ENCODE results near the gene RNU5D-1. TPM values are rescaled to one million over a fixed set of nuclear protein-coding genes. Genes with fewer than 3 reads are reported as not detected.

The RNU5D-1 gene
- total RNA-seq, 2 experiments from 2014 or later, result not detected

DNA sequence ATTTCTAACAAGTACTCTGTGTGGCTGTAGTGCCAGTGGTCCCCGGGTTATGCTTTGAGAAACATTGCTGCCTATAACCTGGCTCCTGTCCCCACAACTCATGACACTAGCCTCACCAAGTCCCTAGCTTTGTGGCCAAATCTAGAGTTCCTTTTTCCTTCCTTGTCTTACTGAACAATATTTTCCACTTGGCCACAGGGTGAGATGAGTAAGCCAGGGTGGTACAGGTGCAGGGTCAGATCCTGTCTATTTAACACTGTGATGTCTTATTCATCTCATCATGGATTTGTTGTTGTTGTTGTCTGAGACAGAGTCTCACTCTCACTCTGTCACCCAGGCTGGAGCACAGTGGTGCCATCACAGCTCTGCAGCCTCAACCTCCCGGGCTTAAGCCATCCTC lies 37.8 kb downstream of the RNU5D-1 start:
- CTCF ChIA-PET, result interaction anchor here (0.6 kb wide), 1 partner anchor 849 kb away, joined by 3 read pairs; no protein-coding TSS in a partner anchor
- Mint-ChIP-seq H3K4me1 (ENCODE audit: low read depth) (peaks cover 14% of the 10 kb centered on the region), H3K9me3 (no peaks in the 10 kb centered on the region), H3K36me3 (ENCODE audit: low read depth) (no peaks in the 10 kb centered on the region), H3K27me3 (peaks cover 5% of the 10 kb centered on the region), H3K4me3 (no peak overlapping the region), H3K27ac (no peak overlapping the region)
- Histone ChIP-seq H3K36me3 (ENCODE audit: insufficient read depth, low read length) (no peaks in the 10 kb centered on the region), H3K4me1 (ENCODE audit: insufficient read depth, low read length) (peaks cover 16% of the 10 kb centered on the region), H3K9me3 (ENCODE audit: control insufficient read depth in 1 of 2, insufficient read depth in 1 of 2, low read length in 2 of 2) (no peaks in the 10 kb centered on the region), H3K4me3 (ENCODE audit: low read length) (no peak overlapping the region), H3K27me3 (ENCODE audit: control insufficient read depth in 1 of 2, insufficient read depth in 2 of 2, low read length in 2 of 2) (no peaks in the 10 kb centered on the region), H3K27ac (ENCODE audit: low read depth in 1 of 2, low read length in 2 of 2) (no peak overlapping the region)
- TF ChIP-seq, protein P1, sequence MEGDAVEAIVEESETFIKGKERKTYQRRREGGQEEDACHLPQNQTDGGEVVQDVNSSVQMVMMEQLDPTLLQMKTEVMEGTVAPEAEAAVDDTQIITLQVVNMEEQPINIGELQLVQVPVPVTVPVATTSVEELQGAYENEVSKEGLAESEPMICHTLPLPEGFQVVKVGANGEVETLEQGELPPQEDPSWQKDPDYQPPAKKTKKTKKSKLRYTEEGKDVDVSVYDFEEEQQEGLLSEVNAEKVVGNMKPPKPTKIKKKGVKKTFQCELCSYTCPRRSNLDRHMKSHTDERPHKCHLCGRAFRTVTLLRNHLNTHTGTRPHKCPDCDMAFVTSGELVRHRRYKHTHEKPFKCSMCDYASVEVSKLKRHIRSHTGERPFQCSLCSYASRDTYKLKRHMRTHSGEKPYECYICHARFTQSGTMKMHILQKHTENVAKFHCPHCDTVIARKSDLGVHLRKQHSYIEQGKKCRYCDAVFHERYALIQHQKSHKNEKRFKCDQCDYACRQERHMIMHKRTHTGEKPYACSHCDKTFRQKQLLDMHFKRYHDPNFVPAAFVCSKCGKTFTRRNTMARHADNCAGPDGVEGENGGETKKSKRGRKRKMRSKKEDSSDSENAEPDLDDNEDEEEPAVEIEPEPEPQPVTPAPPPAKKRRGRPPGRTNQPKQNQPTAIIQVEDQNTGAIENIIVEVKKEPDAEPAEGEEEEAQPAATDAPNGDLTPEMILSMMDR (IDR thresholded peaks at IDR 0.05), result no peak
- intact Hi-C loops (cut with DNase I, micrococcal nuclease), result no loop called here
- DNase-seq, result no peak
- ATAC-seq (ENCODE audit: poor library complexity), result no peak
- POLR2A ChIA-PET, result no interaction called here

DNA sequence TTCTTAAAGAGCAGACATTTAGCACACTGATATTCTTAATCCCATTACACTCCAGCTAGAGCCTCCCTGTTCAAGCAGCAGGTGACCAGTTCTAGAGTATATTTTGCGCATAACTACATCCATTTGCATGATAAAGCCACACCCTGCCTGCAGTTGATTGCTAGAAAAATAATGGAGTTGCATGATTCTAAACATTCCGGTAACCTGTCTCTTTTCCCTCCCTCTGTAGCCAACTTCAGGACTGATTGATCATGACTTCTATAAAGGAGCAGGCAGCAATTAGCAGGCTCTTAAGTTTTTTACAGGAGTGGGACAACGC lies 41.6 kb downstream of the RNU5D-1 start:
- H3K4me1 ChIP-seq (ENCODE audit: insufficient read depth, low read length), result no peaks in the 10 kb centered on the region
- H3K4me3 ChIP-seq (ENCODE audit: low read length), result no peak overlapping the region
- ChIA-PET POLR2A (no interaction called here), CTCF (no interaction called here)
- no peak for DNase-seq
- no peaks in the 10 kb centered on the region for H3K36me3 ChIP-seq (ENCODE audit: insufficient read depth, low read length)
- Mint-ChIP-seq H3K36me3 (ENCODE audit: low read depth) (no peaks in the 10 kb centered on the region), H3K9me3 (no peaks in the 10 kb centered on the region), H3K27me3 (peaks cover 5% of the 10 kb centered on the region), H3K4me1 (ENCODE audit: low read depth) (no peaks in the 10 kb centered on the region), H3K4me3 (no peak overlapping the region), H3K27ac (no peak overlapping the region)
- H3K27me3 ChIP-seq (ENCODE audit: control insufficient read depth in 1 of 2, insufficient read depth in 2 of 2, low read length in 2 of 2), result no peaks in the 10 kb centered on the region
- no peak for ATAC-seq (ENCODE audit: poor library complexity)
- intact Hi-C loops (cut with DNase I, micrococcal nuclease), result no loop called here
- TF ChIP-seq, protein P1 (IDR thresholded peaks at IDR 0.05), result no peak
- no peaks in the 10 kb centered on the region for H3K9me3 ChIP-seq (ENCODE audit: control insufficient read depth in 1 of 2, insufficient read depth in 1 of 2, low read length in 2 of 2)
- H3K27ac ChIP-seq (ENCODE audit: low read depth in 1 of 2, low read length in 2 of 2), result no peak overlapping the region

DNA sequence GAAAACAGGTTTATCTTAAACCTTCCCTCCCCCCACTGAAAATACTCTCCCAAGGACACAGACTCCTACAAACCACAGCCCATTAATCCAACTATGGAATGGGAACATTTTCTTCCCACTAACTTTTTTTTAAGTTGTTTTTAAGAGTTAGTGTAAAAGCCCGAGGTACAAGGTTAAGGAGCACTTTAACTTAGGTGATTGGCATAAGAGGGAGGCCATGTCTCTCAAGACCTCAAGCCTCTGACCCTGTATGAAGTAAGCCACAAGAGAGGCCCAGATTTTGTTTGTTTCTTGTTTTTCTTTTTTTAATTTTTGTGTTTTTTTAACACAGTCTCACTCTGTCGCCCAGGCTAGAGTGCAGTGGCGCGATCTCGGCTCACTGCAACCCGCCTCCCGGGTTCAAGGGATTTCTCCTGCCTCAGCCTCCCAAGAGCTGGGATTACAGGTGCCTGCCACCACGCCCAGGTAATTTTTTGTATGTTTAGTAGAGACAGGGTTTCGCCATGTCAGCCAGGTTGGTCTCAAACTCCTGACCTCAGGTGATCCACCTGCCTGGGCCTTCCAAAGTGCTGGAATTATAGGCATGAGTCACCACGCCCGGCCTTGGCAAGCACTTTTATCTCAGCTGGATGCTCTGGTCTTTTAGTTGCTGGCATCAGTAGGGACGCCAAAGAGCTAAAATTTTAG lies 42.1 kb downstream of the RNU5D-1 start:
- no peaks in the 10 kb centered on the region for H3K36me3 Mint-ChIP-seq (ENCODE audit: low read depth)
- TF ChIP-seq, protein P1 (IDR thresholded peaks at IDR 0.05), result no peak
- ChIA-PET POLR2A (no interaction called here), CTCF (no interaction called here)
- no peaks in the 10 kb centered on the region for H3K4me1 Mint-ChIP-seq (ENCODE audit: low read depth)
- no peaks in the 10 kb centered on the region for H3K36me3 ChIP-seq (ENCODE audit: insufficient read depth, low read length)
- intact Hi-C loops (cut with DNase I, micrococcal nuclease), result no loop called here
- H3K27me3 Mint-ChIP-seq, result peaks cover 5% of the 10 kb centered on the region
- no peaks in the 10 kb centered on the region for H3K27me3 ChIP-seq (ENCODE audit: control insufficient read depth in 1 of 2, insufficient read depth in 2 of 2, low read length in 2 of 2)
- H3K4me1 ChIP-seq (ENCODE audit: insufficient read depth, low read length), result no peaks in the 10 kb centered on the region
- no peaks in the 10 kb centered on the region for H3K9me3 Mint-ChIP-seq
- no peak overlapping the region for H3K4me3 ChIP-seq (ENCODE audit: low read length)
- no peak overlapping the region for H3K4me3 Mint-ChIP-seq
- DNase-seq (no peak), ATAC-seq (ENCODE audit: poor library complexity) (no peak)
- H3K27ac ChIP-seq (ENCODE audit: low read depth in 1 of 2, low read length in 2 of 2), result no peak overlapping the region
- H3K27ac Mint-ChIP-seq, result no peak overlapping the region
- no peaks in the 10 kb centered on the region for H3K9me3 ChIP-seq (ENCODE audit: control insufficient read depth in 1 of 2, insufficient read depth in 1 of 2, low read length in 2 of 2)
